ENCODE data around the gene PIP4K2B. TPM values are rescaled to one million over a fixed set of nuclear protein-coding genes. Genes with fewer than 3 reads are reported as not detected.

The PIP4K2B gene
- total and polyA plus RNA-seq, 2 donors (not counting 1 experiment from before 2014, with no cell fraction given), result 24.0 to 42.9 TPM

DNA sequence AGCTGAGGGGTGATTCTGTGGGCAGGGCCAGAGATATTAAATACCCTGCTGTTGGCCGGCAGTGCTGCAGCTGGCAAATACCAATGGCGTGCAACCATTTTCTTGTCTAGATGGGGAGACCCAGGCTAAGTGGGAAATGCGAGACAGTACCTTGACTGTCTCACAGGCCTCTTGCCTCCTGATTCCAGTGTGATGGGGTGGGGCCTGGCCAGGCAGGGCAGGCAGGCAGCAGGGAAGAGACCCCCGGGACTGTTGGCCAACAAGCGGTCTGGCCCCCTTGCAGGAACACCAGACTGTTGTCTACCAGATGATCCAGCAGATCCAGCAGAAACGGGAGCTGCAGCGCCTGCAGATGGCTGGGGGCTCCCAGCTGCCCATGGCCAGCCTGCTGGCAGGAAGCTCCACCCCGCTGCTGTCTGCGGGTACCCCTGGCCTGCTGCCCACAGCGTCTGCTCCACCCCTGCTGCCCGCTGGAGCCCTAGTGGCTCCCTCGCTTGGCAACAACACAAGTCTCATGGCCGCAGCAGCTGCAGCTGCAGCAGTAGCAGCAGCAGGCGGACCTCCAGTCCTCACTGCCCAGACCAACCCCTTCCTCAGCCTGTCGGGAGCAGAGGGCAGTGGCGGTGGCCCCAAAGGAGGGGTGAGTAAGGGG lies 74.9 kb downstream of the PIP4K2B start:
- Mint-ChIP-seq H3K27me3 (no peaks in the 10 kb centered on the region), H3K4me1 (peaks cover 39% of the 10 kb centered on the region), H3K4me3 (no peak overlapping the region), H3K9me3 (ENCODE audit: insufficient read depth) (no peaks in the 10 kb centered on the region), H3K27ac (no peak overlapping the region)
- H3K4me3 ChIP-seq (ENCODE audit: control extremely low read depth in 1 of 5, extremely low read depth in 1 of 5, insufficient read depth in 1 of 5, low read depth in 2 of 5, low read length in 4 of 5), result no peak overlapping the region
- DNase-seq, result no peak
- intact Hi-C loops (cut with micrococcal nuclease), result no loop called here
- no peak overlapping the region for H3K9ac ChIP-seq (ENCODE audit: low read length)
- no peak overlapping the region for H2AFZ ChIP-seq (ENCODE audit: insufficient read depth, low read depth, low read length, poor library complexity, severe bottlenecking)
- peaks cover 0 to 13% (median 0%) of the 10 kb centered on the region in 3 donors for H3K9me3 ChIP-seq (ENCODE audit: control extremely low read depth in 1 of 3, control insufficient read depth in 2 of 3, insufficient read depth in 1 of 3, low read length in 2 of 3)
- no peak for ATAC-seq (ENCODE audit: low read depth)
- TF ChIP-seq, protein P1, sequence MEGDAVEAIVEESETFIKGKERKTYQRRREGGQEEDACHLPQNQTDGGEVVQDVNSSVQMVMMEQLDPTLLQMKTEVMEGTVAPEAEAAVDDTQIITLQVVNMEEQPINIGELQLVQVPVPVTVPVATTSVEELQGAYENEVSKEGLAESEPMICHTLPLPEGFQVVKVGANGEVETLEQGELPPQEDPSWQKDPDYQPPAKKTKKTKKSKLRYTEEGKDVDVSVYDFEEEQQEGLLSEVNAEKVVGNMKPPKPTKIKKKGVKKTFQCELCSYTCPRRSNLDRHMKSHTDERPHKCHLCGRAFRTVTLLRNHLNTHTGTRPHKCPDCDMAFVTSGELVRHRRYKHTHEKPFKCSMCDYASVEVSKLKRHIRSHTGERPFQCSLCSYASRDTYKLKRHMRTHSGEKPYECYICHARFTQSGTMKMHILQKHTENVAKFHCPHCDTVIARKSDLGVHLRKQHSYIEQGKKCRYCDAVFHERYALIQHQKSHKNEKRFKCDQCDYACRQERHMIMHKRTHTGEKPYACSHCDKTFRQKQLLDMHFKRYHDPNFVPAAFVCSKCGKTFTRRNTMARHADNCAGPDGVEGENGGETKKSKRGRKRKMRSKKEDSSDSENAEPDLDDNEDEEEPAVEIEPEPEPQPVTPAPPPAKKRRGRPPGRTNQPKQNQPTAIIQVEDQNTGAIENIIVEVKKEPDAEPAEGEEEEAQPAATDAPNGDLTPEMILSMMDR (IDR thresholded peaks at IDR 0.05), result no peak
- TF ChIP-seq EZH2 (IDR thresholded peaks at IDR 0.05; ENCODE audit: borderline replicate concordance, insufficient read depth, low read depth, low read length, poor library complexity, severe bottlenecking), result no peak
- no peak overlapping the region for H3K4me2 ChIP-seq (replicated peaks; ENCODE audit: low read depth, low read length, poor library complexity, severe bottlenecking)
- 73% methylated on average over 14 of the region's 16 CpGs for WGBS (ENCODE audit: insufficient coverage)
- POLR2A ChIA-PET, result interaction anchor here (0.9 kb wide), 1 partner anchor 20 kb away, joined by 5 read pairs; no protein-coding TSS in a partner anchor
- peaks cover 24 to 40% of the 10 kb centered on the region in 2 donors for H3K4me1 ChIP-seq (ENCODE audit: control insufficient read depth in 2 of 2, insufficient read depth in 2 of 2, low read length in 2 of 2)
- H3K36me3 ChIP-seq (replicated peaks in 1 of 2; ENCODE audit: control extremely low read depth in 1 of 2, control insufficient read depth in 1 of 2, extremely low read depth in 1 of 2, insufficient read depth in 2 of 2, low read length in 1 of 2), result peaks cover 0 to 42% of the 10 kb centered on the region in 2 experiments
- no peak overlapping the region for H3K27ac ChIP-seq (ENCODE audit: low read length in 2 of 2)
- H3K79me2 ChIP-seq (ENCODE audit: control insufficient read depth, insufficient read depth, low read length), result no peaks in the 10 kb centered on the region
- CTCF ChIA-PET, result interaction anchor here (0.6 to 1.4 kb wide), 4 partner anchors 10 to 30 kb away, joined by 3 to 6 read pairs (median 4); no protein-coding TSS in a partner anchor
- H3K27me3 ChIP-seq (replicated peaks in 1 of 4; ENCODE audit: control extremely low read depth in 1 of 4, control insufficient read depth in 3 of 4, insufficient read depth in 4 of 4, low read length in 3 of 4), result no peaks in the 10 kb centered on the region
- peaks cover 11% of the 10 kb centered on the region for H4K20me1 ChIP-seq (ENCODE audit: control insufficient read depth, insufficient read depth, low read length, poor library complexity, severe bottlenecking)

DNA sequence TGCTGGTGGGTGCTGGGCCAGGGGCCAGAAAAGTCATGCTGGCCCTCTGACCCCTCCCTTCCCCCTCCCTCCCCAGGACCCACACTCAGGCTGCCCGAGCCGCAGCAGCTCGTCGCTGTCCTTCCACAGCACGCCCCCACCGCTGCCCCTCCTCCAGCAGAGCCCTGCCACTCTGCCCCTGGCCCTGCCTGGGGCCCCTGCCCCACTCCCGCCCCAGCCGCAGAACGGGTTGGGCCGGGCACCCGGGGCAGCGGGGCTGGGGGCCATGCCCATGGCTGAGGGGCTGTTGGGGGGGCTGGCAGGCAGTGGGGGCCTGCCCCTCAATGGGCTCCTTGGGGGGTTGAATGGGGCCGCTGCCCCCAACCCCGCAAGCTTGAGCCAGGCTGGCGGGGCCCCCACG lies 77.6 kb downstream of the PIP4K2B start:
- intact Hi-C loops (cut with micrococcal nuclease), result no loop called here
- CTCF ChIA-PET, result interaction anchor here (1.2 to 1.3 kb wide), 2 partner anchors 9 to 13 kb away, joined by 3 to 5 read pairs; partner anchors contain the start of gene CISD3
- H3K9me3 Mint-ChIP-seq (ENCODE audit: insufficient read depth), result no peaks in the 10 kb centered on the region
- H3K4me1 Mint-ChIP-seq, result peaks cover 16% of the 10 kb centered on the region
- Histone ChIP-seq H3K27me3 (replicated peaks in 1 of 4; ENCODE audit: control extremely low read depth in 1 of 4, control insufficient read depth in 3 of 4, insufficient read depth in 4 of 4, low read length in 3 of 4) (no peaks in the 10 kb centered on the region), H3K9me3 (ENCODE audit: control extremely low read depth in 1 of 3, control insufficient read depth in 2 of 3, insufficient read depth in 1 of 3, low read length in 2 of 3) (no peaks in the 10 kb centered on the region), H3K27ac (ENCODE audit: low read length in 2 of 2) (no peak overlapping the region), H3K4me3 (ENCODE audit: control extremely low read depth in 1 of 5, extremely low read depth in 1 of 5, insufficient read depth in 1 of 5, low read depth in 2 of 5, low read length in 4 of 5) (no peak overlapping the region), H3K36me3 (replicated peaks in 1 of 2; ENCODE audit: control extremely low read depth in 1 of 2, control insufficient read depth in 1 of 2, extremely low read depth in 1 of 2, insufficient read depth in 2 of 2, low read length in 1 of 2) (peaks cover 0 to 64% of the 10 kb centered on the region in 2 experiments), H3K9ac (ENCODE audit: low read length) (no peak overlapping the region), H3K4me2 (replicated peaks; ENCODE audit: low read depth, low read length, poor library complexity, severe bottlenecking) (no peak overlapping the region), H3K4me1 (ENCODE audit: control insufficient read depth in 2 of 2, insufficient read depth in 2 of 2, low read length in 2 of 2) (peaks cover 0 to 13% of the 10 kb centered on the region in 2 donors), H3K79me2 (ENCODE audit: control insufficient read depth, insufficient read depth, low read length) (no peaks in the 10 kb centered on the region), H4K20me1 (ENCODE audit: control insufficient read depth, insufficient read depth, low read length, poor library complexity, severe bottlenecking) (peaks cover 20% of the 10 kb centered on the region), H2AFZ (ENCODE audit: insufficient read depth, low read depth, low read length, poor library complexity, severe bottlenecking) (no peak overlapping the region)
- POLR2A ChIA-PET, result interaction anchor here (0.6 kb wide), 1 partner anchor 129 kb away, joined by 17 read pairs; no protein-coding TSS in a partner anchor
- TF ChIP-seq, protein P1 (IDR thresholded peaks at IDR 0.05), result no peak
- no peak for TF ChIP-seq EZH2 (IDR thresholded peaks at IDR 0.05; ENCODE audit: borderline replicate concordance, insufficient read depth, low read depth, low read length, poor library complexity, severe bottlenecking)
- DNase-seq (no peak), ATAC-seq (ENCODE audit: low read depth) (no peak)
- H3K27ac Mint-ChIP-seq, result no peak overlapping the region
- no peaks in the 10 kb centered on the region for H3K27me3 Mint-ChIP-seq
- no peak overlapping the region for H3K4me3 Mint-ChIP-seq
- 100% methylated on average over 11 of the region's 16 CpGs for WGBS (ENCODE audit: insufficient coverage)

Data from B cell (primary cell).